Measurements from ENCODE around the gene BCR. TPM values are rescaled to one million over a fixed set of nuclear protein-coding genes. Genes with fewer than 3 reads are reported as not detected.

Gene BCR
- total RNA-seq, 1 experiment from 2014 or later: 77.0 TPM

GRCh38 chr22:23253475-23254055, 73.3 kb downstream of the BCR start:
- Histone ChIP-seq H4K5ac (ENCODE audit: insufficient read length, low read depth, low read length) (no peak overlapping the region), H2AFZ (ENCODE audit: low read length) (no peak overlapping the region), H3K56ac (ENCODE audit: insufficient read length, low read depth, low read length) (no peak overlapping the region), H3K27me3 (ENCODE audit: insufficient read depth, low read length) (no peaks in the 10 kb centered on the region), H3K9me3 (ENCODE audit: control insufficient read depth, low read depth, low read length) (no peaks in the 10 kb centered on the region), H3K9ac (ENCODE audit: extremely low read depth, insufficient read length, low read length) (no peak overlapping the region), H4K8ac (replicated peaks; ENCODE audit: insufficient read length, low read depth, low read length) (no peak overlapping the region), H3K4me2 (ENCODE audit: insufficient read depth, insufficient read length, low read length) (no peak overlapping the region), H2AK5ac (ENCODE audit: insufficient read length, low read length) (no peak overlapping the region), H3K79me1 (ENCODE audit: insufficient read depth, low read depth, low read length, poor library complexity, severe bottlenecking) (peaks cover 11% of the 10 kb centered on the region), H3K27ac (ENCODE audit: insufficient read length, low read depth, low read length) (no peak overlapping the region), H3K23ac (ENCODE audit: insufficient read length, low read depth, low read length) (no peak overlapping the region), H2BK5ac (ENCODE audit: insufficient read length, low read length) (no peak overlapping the region), H2BK20ac (ENCODE audit: low read depth, low read length, poor library complexity, severe bottlenecking) (no peak overlapping the region), H3K14ac (ENCODE audit: insufficient read depth, low read length) (no peak overlapping the region; the same call in 1 of the 2 replicates), H3K4me1 (ENCODE audit: insufficient read depth, low read length) (peaks cover 11% of the 10 kb centered on the region; the same call in 1 of the 2 replicates), H2BK12ac (ENCODE audit: insufficient read length, low read depth, low read length) (no peak overlapping the region), H3K79me2 (ENCODE audit: insufficient read depth, low read length) (peaks cover 9% of the 10 kb centered on the region; the same call in 1 of the 2 replicates), H3T11ph (ENCODE audit: low read length) (no peak overlapping the region), H3K23me2 (ENCODE audit: insufficient read length, low read depth, low read length, poor library complexity, severe bottlenecking) (no peaks in the 10 kb centered on the region), H2BK120ac (ENCODE audit: low read depth, low read length, poor library complexity, severe bottlenecking) (no peak overlapping the region), H3K4ac (ENCODE audit: low read depth, low read length) (no peak overlapping the region), H2BK15ac (ENCODE audit: low read depth, low read length) (no peak overlapping the region), H4K91ac (ENCODE audit: insufficient read length, low read depth, low read length) (no peak overlapping the region), H4K20me1 (ENCODE audit: control insufficient read depth, insufficient read depth, insufficient read length) (no peaks in the 10 kb centered on the region), H3K18ac (ENCODE audit: insufficient read length, low read depth, low read length) (no peak overlapping the region)
- Mint-ChIP-seq H3K36me3 (ENCODE audit: insufficient read depth in 1 of 3, low read depth in 3 of 3) (peaks cover 18 to 46% (median 36%) of the 10 kb centered on the region in 3 experiments), H3K4me1 (peaks cover 48 to 51% of the 10 kb centered on the region in 2 experiments), H3K9me3 (no peaks in the 10 kb centered on the region), H3K27ac (peak overlapping the region in 2 of 3 experiments; percentile 50 to 83; a peak in 2 of 7 replicates), H3K27me3 (ENCODE audit: low read depth) (no peaks in the 10 kb centered on the region; the same call in 1 of the 2 replicates), H3K4me3 (no peak overlapping the region)
- no CpG with 5 or more reads among the region's 19 CpGs for WGBS (ENCODE audit: extremely low coverage, insufficient read length, low lambda C conversion rate)
- no peak for DNase-seq
- no peak for TF ChIP-seq CTCF (conservative IDR thresholded peaks at IDR 0.05)
